HepG2 (cell line): Measurements from ENCODE around the gene STUB1. TPM values are rescaled to one million over a fixed set of nuclear protein-coding genes. Genes with fewer than 3 reads are reported as not detected.

Experiments used
- ELF4 ChIP-seq: sonication (generic); formaldehyde crosslinking; IDR thresholded peaks from 2 replicates; pipeline ENCODE4 v1.5.0; 2020; ENCODE audit warnings: missing genetic modification reagents, mild to moderate bottlenecking, moderate library complexity, borderline replicate concordance
- NFIC ChIP-seq: IDR thresholded peaks from 2 replicates; pipeline ENCODE4 v1.6.1; 2012; ENCODE audit warnings: mild to moderate bottlenecking, low read length, inconsistent platforms
- NFYC ChIP-seq: IDR thresholded peaks from 2 replicates; pipeline ENCODE4 v1.6.1; 2016; ENCODE audit warnings: missing genetic modification reagents, missing compliant biosample characterization
- NR2F2 ChIP-seq: IDR thresholded peaks from 2 replicates; pipeline ENCODE4 v1.6.1; 2012; ENCODE audit warnings: low read depth, inconsistent platforms, borderline replicate concordance
- PPARG ChIP-seq: conservative IDR thresholded peaks from 2 replicates; pipeline ENCODE4 v1.6.1; 2016; ENCODE audit warnings: missing biosample characterization, missing genetic modification reagents
- RARG ChIP-seq: sonication (generic); formaldehyde crosslinking; IDR thresholded peaks from 2 replicates; pipeline ENCODE4 v1.4.0; 2020; ENCODE audit warnings: low read depth, mild to moderate bottlenecking, missing genetic modification reagents
- TEAD3 ChIP-seq: optimal IDR thresholded peaks from 2 replicates; pipeline ENCODE3; 2016; ENCODE audit warnings: borderline replicate concordance
- TOPORS ChIP-seq: sonication (generic); formaldehyde crosslinking; IDR thresholded peaks from 2 replicates; pipeline ENCODE4 v1.8.0; 2023; ENCODE audit warnings: mild to moderate bottlenecking, missing genetic modification reagents
- ZBTB7A ChIP-seq: sonication (generic); formaldehyde crosslinking; IDR thresholded peaks from 2 replicates; pipeline ENCODE4 v1.8.0; 2022; ENCODE audit warnings: mild to moderate bottlenecking, missing genetic modification reagents
- ZFY ChIP-seq: sonication (generic); formaldehyde crosslinking; IDR thresholded peaks from 2 replicates; pipeline ENCODE4 v1.4.0; 2020; ENCODE audit warnings: missing genetic modification reagents
- ZNF10 ChIP-seq: sonication (generic); formaldehyde crosslinking; IDR thresholded peaks from 2 replicates; pipeline ENCODE4 v1.4.0; 2020; ENCODE audit warnings: mild to moderate bottlenecking, low read depth, missing genetic modification reagents, borderline replicate concordance
- ZNF7 ChIP-seq: IDR thresholded peaks from 2 replicates; pipeline ENCODE4 v1.6.1; 2016; ENCODE audit warnings: missing biosample characterization, missing genetic modification reagents
- ZNF772 ChIP-seq: sonication (generic); formaldehyde crosslinking; IDR thresholded peaks from 2 replicates; pipeline ENCODE4 v1.5.0; 2020; ENCODE audit warnings: mild to moderate bottlenecking, missing genetic modification reagents
- ZZZ3 ChIP-seq: sonication (generic); formaldehyde crosslinking; IDR thresholded peaks from 2 replicates; pipeline ENCODE4 v1.4.0; 2020; ENCODE audit warnings: missing genetic modification reagents, mild to moderate bottlenecking, borderline replicate concordance
- polyA plus RNA-seq, 8 experiments: library from polyadenylated mRNA; depleted of rRNA in 3 of 8; stranded (reverse) in 7 of 8; unstranded in 1 of 8; fragments of >200 nt; fragmentation: Illumina TruSeq in 4 of 8; extraction: Trizol in 4 of 8; gene quantifications; 2 replicates each; pipeline versions ENCODE4 v1.2.1 to v1.2.3, GENCODE V29; 2011 to 2016; ENCODE audit warnings: low read depth in 4 of 8, missing spikeins in 1 of 8, mixed read lengths in 1 of 8; ENCODE audit not compliant: insufficient read depth in 1 of 8
- total RNA-seq, 5 experiments: library from RNA; depleted of rRNA; stranded (reverse); fragments of >200 nt; fragmentation: Illumina TruSeq; extraction: Trizol; gene quantifications; 2 replicates each; pipeline ENCODE4 v1.2.3, GENCODE V29; 2016; ENCODE audit warnings: low read depth in 1 of 5
- TF ChIP-seq, protein P1 (sequence below): fragments of 450-650 bp; IDR thresholded peaks from 2 replicates; pipeline ENCODE4 v1.6.1; 2016
- TF ChIP-seq, protein P2 (sequence below): sonication (generic); formaldehyde crosslinking; IDR thresholded peaks from 2 replicates; pipeline ENCODE4 v1.4.0; 2020; ENCODE audit warnings: mild to moderate bottlenecking, missing genetic modification reagents
- TF ChIP-seq, protein P3 (sequence below): sonication (generic); formaldehyde crosslinking; IDR thresholded peaks from 2 replicates; pipeline ENCODE4 v1.4.0; 2020; ENCODE audit warnings: low read depth, missing genetic modification reagents
- TF ChIP-seq, protein P4 (sequence below): sonication (generic); formaldehyde crosslinking; conservative IDR thresholded peaks from 2 replicates; pipeline ENCODE4 v1.4.0; 2020; ENCODE audit warnings: missing genetic modification reagents
- TF ChIP-seq, protein P5 (sequence below): IDR thresholded peaks from 2 replicates; pipeline ENCODE4 v1.4.0; 2020; ENCODE audit warnings: mild to moderate bottlenecking, missing genetic modification reagents

The STUB1 gene
- total and polyA plus RNA-seq, 2 of the 13 experiments (the other 11 are each of a cell fraction or from before 2014, with no cell fraction given) = 52.9 to 78.2 TPM

DNA sequence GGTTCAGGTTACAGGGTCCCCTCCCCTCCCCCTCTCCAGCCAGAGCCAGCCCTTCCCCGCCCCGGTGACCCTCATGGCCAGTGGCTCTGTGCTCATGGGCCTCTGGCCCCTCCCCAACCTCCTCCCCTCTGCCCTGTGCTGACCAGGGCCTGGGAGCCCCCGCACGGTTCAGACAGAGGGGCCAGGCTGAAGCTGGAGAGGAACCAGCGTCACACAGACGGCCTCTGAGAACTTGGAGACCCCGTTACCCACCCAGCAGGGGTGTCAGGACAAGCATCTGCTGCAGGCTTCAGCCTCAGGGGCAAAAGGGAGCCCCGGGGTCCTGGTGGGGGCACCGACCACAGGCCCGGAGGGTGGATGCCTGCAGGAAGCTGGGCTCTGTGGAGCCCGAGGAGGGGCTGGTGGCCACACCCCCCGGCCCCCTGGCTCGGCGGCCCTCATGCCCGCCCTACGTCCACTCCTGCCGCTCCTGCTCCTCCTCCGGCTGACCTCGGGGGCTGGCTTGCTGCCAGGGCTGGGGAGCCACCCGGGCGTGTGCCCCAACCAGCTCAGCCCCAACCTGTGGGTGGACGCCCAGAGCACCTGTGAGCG, 49.3 kb upstream of the STUB1 start, which contains the start of gene WFIKKN1 (continued):
- no peak for TF ChIP-seq ZNF772 (CRISPR knock-in tag)
- no peak for TF ChIP-seq ZZZ3
- peak; percentile 36 for TF ChIP-seq ZFY (CRISPR knock-in tag)
- TF ChIP-seq, protein P1, sequence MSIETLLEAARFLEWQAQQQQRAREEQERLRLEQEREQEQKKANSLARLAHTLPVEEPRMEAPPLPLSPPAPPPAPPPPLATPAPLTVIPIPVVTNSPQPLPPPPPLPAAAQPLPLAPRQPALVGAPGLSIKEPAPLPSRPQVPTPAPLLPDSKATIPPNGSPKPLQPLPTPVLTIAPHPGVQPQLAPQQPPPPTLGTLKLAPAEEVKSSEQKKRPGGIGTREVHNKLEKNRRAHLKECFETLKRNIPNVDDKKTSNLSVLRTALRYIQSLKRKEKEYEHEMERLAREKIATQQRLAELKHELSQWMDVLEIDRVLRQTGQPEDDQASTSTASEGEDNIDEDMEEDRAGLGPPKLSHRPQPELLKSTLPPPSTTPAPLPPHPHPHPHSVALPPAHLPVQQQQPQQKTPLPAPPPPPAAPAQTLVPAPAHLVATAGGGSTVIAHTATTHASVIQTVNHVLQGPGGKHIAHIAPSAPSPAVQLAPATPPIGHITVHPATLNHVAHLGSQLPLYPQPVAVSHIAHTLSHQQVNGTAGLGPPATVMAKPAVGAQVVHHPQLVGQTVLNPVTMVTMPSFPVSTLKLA = no peak
- no peak for TF ChIP-seq NFYC
- TF ChIP-seq NFIC = no peak
- TF ChIP-seq, protein P2, sequence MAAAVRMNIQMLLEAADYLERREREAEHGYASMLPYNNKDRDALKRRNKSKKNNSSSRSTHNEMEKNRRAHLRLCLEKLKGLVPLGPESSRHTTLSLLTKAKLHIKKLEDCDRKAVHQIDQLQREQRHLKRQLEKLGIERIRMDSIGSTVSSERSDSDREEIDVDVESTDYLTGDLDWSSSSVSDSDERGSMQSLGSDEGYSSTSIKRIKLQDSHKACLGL = no peak
- TF ChIP-seq PPARG (CRISPR knock-in tag) = no peak
- 0 out of 2 replicates have a peak, but pooled peaks have one; percentile 47 for TF ChIP-seq NR2F2
- TF ChIP-seq ELF4 (CRISPR knock-in tag) = no peak
- TF ChIP-seq, protein P3, sequence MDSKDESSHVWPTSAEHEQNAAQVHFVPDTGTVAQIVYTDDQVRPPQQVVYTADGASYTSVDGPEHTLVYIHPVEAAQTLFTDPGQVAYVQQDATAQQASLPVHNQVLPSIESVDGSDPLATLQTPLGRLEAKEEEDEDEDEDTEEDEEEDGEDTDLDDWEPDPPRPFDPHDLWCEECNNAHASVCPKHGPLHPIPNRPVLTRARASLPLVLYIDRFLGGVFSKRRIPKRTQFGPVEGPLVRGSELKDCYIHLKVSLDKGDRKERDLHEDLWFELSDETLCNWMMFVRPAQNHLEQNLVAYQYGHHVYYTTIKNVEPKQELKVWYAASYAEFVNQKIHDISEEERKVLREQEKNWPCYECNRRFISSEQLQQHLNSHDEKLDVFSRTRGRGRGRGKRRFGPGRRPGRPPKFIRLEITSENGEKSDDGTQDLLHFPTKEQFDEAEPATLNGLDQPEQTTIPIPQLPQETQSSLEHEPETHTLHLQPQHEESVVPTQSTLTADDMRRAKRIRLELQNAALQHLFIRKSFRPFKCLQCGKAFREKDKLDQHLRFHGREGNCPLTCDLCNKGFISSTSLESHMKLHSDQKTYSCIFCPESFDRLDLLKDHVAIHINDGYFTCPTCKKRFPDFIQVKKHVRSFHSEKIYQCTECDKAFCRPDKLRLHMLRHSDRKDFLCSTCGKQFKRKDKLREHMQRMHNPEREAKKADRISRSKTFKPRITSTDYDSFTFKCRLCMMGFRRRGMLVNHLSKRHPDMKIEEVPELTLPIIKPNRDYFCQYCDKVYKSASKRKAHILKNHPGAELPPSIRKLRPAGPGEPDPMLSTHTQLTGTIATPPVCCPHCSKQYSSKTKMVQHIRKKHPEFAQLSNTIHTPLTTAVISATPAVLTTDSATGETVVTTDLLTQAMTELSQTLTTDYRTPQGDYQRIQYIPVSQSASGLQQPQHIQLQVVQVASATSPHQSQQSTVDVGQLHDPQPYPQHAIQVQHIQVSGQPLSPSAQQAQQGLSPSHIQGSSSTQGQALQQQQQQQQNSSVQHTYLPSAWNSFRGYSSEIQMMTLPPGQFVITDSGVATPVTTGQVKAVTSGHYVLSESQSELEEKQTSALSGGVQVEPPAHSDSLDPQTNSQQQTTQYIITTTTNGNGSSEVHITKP = no peak
- no peak for TF ChIP-seq TEAD3 (CRISPR knock-in tag)
- TF ChIP-seq ZBTB7A (CRISPR knock-in tag) = 0 out of 2 replicates have a peak, but pooled peaks have one; percentile 11
- TF ChIP-seq, protein P4, sequence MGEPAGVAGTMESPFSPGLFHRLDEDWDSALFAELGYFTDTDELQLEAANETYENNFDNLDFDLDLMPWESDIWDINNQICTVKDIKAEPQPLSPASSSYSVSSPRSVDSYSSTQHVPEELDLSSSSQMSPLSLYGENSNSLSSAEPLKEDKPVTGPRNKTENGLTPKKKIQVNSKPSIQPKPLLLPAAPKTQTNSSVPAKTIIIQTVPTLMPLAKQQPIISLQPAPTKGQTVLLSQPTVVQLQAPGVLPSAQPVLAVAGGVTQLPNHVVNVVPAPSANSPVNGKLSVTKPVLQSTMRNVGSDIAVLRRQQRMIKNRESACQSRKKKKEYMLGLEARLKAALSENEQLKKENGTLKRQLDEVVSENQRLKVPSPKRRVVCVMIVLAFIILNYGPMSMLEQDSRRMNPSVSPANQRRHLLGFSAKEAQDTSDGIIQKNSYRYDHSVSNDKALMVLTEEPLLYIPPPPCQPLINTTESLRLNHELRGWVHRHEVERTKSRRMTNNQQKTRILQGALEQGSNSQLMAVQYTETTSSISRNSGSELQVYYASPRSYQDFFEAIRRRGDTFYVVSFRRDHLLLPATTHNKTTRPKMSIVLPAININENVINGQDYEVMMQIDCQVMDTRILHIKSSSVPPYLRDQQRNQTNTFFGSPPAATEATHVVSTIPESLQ (CRISPR knock-in tag) = no peak
- TF ChIP-seq, protein P5, sequence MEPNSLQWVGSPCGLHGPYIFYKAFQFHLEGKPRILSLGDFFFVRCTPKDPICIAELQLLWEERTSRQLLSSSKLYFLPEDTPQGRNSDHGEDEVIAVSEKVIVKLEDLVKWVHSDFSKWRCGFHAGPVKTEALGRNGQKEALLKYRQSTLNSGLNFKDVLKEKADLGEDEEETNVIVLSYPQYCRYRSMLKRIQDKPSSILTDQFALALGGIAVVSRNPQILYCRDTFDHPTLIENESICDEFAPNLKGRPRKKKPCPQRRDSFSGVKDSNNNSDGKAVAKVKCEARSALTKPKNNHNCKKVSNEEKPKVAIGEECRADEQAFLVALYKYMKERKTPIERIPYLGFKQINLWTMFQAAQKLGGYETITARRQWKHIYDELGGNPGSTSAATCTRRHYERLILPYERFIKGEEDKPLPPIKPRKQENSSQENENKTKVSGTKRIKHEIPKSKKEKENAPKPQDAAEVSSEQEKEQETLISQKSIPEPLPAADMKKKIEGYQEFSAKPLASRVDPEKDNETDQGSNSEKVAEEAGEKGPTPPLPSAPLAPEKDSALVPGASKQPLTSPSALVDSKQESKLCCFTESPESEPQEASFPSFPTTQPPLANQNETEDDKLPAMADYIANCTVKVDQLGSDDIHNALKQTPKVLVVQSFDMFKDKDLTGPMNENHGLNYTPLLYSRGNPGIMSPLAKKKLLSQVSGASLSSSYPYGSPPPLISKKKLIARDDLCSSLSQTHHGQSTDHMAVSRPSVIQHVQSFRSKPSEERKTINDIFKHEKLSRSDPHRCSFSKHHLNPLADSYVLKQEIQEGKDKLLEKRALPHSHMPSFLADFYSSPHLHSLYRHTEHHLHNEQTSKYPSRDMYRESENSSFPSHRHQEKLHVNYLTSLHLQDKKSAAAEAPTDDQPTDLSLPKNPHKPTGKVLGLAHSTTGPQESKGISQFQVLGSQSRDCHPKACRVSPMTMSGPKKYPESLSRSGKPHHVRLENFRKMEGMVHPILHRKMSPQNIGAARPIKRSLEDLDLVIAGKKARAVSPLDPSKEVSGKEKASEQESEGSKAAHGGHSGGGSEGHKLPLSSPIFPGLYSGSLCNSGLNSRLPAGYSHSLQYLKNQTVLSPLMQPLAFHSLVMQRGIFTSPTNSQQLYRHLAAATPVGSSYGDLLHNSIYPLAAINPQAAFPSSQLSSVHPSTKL (CRISPR knock-in tag) = no peak
- no peak for TF ChIP-seq TOPORS
- no peak for TF ChIP-seq RARG
- TF ChIP-seq ZNF10 (CRISPR knock-in tag) = no peak
- no peak for TF ChIP-seq ZNF7 (CRISPR knock-in tag)
